Measurements from ENCODE around the gene NDUFA11. TPM values are rescaled to one million over a fixed set of nuclear protein-coding genes. Genes with fewer than 3 reads are reported as not detected.

Gene NDUFA11
- total and polyA plus RNA-seq, 8 donors: 58.0 to 209 (median 90.2) TPM

GRCh38 chr19:5915782-5916165 lies 12.2 kb upstream of the NDUFA11 start:
- Histone ChIP-seq H3K4me1 (no peaks in the 10 kb centered on the region), H3K4me3 (no peak overlapping the region), H3K27me3 (no peaks in the 10 kb centered on the region), H3K9me3 (no peaks in the 10 kb centered on the region), H3K36me3 (peaks cover 0 to 36% (median 26%) of the 10 kb centered on the region in 3 donors), H3K27ac (peak overlapping the region in 1 of 4 donors; percentile 16)
- intact Hi-C loops (cut with DNase I): no loop called here
- TF ChIP-seq, protein P1, sequence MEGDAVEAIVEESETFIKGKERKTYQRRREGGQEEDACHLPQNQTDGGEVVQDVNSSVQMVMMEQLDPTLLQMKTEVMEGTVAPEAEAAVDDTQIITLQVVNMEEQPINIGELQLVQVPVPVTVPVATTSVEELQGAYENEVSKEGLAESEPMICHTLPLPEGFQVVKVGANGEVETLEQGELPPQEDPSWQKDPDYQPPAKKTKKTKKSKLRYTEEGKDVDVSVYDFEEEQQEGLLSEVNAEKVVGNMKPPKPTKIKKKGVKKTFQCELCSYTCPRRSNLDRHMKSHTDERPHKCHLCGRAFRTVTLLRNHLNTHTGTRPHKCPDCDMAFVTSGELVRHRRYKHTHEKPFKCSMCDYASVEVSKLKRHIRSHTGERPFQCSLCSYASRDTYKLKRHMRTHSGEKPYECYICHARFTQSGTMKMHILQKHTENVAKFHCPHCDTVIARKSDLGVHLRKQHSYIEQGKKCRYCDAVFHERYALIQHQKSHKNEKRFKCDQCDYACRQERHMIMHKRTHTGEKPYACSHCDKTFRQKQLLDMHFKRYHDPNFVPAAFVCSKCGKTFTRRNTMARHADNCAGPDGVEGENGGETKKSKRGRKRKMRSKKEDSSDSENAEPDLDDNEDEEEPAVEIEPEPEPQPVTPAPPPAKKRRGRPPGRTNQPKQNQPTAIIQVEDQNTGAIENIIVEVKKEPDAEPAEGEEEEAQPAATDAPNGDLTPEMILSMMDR (IDR thresholded peaks at IDR 0.05): no peak
- FAIRE-seq: no peak
- peak in 1 of 6 donors; percentile 65 for DNase-seq
- 81 to 82% methylated on average over 10 to 11 of the region's 11 CpGs for WGBS, 2 donors
- no peak for ATAC-seq

GRCh38 chr19:5914946-5915781 lies 11.6 kb upstream of the NDUFA11 start:
- DNase-seq: peak in 4 of 6 donors; percentile 39 to 88 (median 58)
- no peaks in the 10 kb centered on the region for H3K27me3 ChIP-seq
- H3K36me3 ChIP-seq: peaks cover 0 to 32% (median 24%) of the 10 kb centered on the region in 3 donors
- peak; percentile 27 to 67 (median 52) for ATAC-seq
- peak overlapping the region; percentile 52 to 77 (median 67) for H3K27ac ChIP-seq
- H3K9me3 ChIP-seq: no peaks in the 10 kb centered on the region
- TF ChIP-seq, protein P1 (IDR thresholded peaks at IDR 0.05): no peak
- intact Hi-C loops (cut with DNase I): no loop called here
- FAIRE-seq: no peak
- H3K4me3 ChIP-seq: peak overlapping the region in 2 of 4 donors; percentile 6 to 23
- WGBS, 2 donors: 63 to 72% methylated on average over 42 of the region's 42 CpGs
- no peaks in the 10 kb centered on the region for H3K4me1 ChIP-seq

GRCh38 chr19:5914358-5914774 lies 10.8 kb upstream of the NDUFA11 start:
- intact Hi-C loops (cut with DNase I): no loop called here
- Histone ChIP-seq H3K9me3 (no peaks in the 10 kb centered on the region), H3K27me3 (no peaks in the 10 kb centered on the region), H3K4me3 (peak overlapping the region in 2 of 4 donors; percentile 6 to 23), H3K36me3 (peaks cover 0 to 30% (median 18%) of the 10 kb centered on the region in 3 donors), H3K27ac (peak overlapping the region; percentile 52 to 77 (median 67)), H3K4me1 (no peaks in the 10 kb centered on the region)
- DNase-seq (peak in 2 of 6 donors; percentile 36 to 79), ATAC-seq (peak; percentile 17 to 38 (median 35)), FAIRE-seq (no peak)
- whole genome bisulfite sequencing, 2 donors: 63 to 77% methylated on average over 22 of the region's 22 CpGs
- TF ChIP-seq, protein P1 (IDR thresholded peaks at IDR 0.05): no peak

DNA sequence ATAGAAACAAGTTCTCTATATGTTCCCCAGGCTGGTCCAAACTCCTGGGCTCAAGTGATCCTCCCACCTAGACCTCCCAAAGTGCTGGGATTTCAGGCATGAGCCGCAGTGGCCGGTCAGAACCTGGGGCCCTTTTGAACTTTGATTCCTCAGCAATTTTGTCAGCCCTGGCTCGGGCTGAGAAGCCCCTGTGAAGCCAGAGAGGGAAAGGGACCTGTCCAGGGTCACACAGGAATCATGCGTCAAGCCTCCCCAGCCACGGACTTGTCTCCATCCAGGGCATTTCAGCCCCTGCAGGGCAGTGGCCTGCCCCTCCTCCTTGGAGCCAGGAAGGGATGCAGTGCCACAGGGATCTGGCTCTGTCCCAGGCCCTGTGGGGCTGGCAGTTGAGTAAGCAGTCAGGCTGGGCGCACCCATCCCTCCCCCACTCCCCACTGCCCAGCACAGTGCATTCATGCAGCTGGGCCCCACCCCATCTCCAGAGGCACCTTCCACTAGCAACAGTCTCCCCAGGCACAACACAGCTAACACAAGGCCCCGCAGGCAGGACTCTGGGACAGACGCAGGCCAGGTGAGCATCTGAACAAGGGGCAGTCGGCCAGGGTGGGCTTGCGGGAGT lies 10.3 kb upstream of the NDUFA11 start, which contains the start of gene CAPS:
Gene CAPS (plus strand): TSS at position 516 of the 619 bp plus-strand sequence. CDS start 153 bp downstream, outside the sequence.
- intact Hi-C loops (cut with DNase I): no loop called here
- H3K36me3 ChIP-seq: peaks cover 0 to 27% (median 18%) of the 10 kb centered on the region in 3 donors
- H3K27ac ChIP-seq: peak within 1 kb of the TSS; percentile 52 to 77 (median 67)
- H3K9me3 ChIP-seq: no peaks in the 10 kb centered on the region
- TF ChIP-seq, protein P1 (IDR thresholded peaks at IDR 0.05): no peak
- FAIRE-seq (no peak), ATAC-seq (peak; percentile 75 to 84 (median 80)), DNase-seq (peak in 5 of 6 donors; percentile 52 to 89 (median 75))
- H3K4me1 ChIP-seq: no peaks in the 10 kb centered on the region
- peak within 1 kb of the TSS in 2 of 4 donors; percentile 6 to 23 for H3K4me3 ChIP-seq
- no peaks in the 10 kb centered on the region for H3K27me3 ChIP-seq
- 50 to 65% methylated on average over 9 to 10 of the region's 10 CpGs for WGBS, 2 donors
